Dedifferentiated amniotic fluid mesenchymal stem cell (primary cell): ENCODE results near the gene SERPINB1.
"Not testable (repeated sequence)": the region's sequence is repeated elsewhere in the genome, so short reads cannot be mapped to it uniquely, and the experiment has no call there.

ENCODE experiments used
- DNase-seq: peaks from one replicate; pipeline ENCODE4 v3.0.0-alpha.2; 2016; ENCODE audit errors: extremely low spot score

The SERPINB1 gene

DNA sequence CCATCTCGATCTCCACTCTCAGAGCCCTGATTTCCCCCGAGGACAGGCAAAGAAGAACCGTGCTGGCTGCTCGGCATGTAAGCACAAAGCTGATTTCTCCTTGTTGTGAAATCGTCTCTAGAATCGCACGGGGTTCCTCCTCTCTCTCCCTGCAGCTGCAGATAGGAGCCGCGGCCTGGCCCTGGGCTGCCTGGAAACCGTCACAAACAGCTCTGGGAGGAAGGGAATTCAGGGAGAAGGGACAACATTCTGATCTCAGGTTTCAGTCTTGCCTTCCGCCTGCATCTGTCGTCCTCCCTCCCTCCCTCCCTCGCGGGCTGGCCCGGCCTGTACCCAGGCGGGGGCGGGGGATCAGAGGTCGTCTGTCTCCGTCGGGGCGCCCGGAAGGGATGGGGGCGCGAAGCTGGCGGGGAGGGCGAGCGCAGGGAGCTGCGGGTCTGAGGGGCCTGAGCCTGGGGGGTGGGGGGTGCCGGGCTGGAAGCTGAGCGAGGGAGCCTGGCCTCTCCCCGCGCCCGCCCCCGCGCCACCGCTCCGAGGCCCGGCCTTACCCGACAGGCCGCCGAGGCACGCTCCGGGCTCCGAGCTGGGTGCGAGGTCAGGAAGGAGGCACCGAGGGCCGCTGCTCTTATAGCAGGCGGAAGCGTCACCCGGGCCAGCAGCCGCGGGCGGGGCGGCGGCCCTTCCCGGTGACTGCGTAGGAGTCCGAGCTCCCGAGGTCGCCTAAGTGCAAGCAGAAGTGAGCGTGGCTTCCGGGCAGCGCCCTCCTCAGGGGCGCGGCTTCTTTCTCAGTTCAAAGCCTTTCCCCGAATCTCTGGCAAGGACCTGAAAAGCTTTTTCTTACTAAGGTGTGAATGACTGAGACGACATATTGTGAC lies at the start of gene SERPINB1:
Gene SERPINB1, minus strand, starts transcription at position 600 of the 875 bp plus-strand sequence. CDS start 1,277 bp downstream, outside the sequence.
- DNase-seq: peak; percentile 96

DNA sequence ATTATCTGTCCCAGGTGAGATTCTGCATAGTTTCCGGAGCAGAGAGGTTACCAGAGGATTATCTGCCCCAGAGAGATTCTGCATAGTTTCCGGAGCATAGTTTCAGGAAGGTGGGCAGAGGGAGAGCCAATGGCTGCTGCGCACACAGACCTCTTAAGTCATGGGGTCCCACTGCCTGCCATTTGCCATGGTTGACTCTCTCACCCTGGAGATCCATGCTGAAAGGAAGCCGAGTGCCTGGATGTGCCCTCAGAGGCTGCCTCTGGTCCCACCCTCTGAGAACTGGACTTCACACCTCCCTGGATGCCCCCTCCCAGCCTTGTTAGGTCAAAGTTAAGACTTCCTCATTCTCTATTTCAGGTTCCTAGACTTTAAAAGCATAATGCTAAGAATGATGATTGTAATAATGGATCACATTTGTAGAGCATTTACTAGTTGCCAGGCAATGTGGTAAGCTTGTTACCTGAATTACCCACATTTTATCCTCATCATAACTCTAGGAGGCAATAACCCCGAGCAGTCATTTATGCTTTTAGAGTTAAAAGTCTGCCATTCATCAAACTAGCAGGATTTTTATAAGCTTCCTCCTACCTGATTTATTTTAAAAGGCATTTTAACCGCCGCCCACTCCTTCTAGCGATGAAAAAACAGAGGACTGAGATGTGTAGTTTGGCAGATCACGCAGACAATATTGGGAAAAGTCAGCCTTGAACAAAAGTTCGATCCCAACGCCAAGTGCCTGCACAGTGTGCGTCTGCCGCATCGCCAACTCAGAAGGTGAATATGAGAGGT lies 49.5 kb upstream of the SERPINB1 start:
- no peak for DNase-seq

DNA sequence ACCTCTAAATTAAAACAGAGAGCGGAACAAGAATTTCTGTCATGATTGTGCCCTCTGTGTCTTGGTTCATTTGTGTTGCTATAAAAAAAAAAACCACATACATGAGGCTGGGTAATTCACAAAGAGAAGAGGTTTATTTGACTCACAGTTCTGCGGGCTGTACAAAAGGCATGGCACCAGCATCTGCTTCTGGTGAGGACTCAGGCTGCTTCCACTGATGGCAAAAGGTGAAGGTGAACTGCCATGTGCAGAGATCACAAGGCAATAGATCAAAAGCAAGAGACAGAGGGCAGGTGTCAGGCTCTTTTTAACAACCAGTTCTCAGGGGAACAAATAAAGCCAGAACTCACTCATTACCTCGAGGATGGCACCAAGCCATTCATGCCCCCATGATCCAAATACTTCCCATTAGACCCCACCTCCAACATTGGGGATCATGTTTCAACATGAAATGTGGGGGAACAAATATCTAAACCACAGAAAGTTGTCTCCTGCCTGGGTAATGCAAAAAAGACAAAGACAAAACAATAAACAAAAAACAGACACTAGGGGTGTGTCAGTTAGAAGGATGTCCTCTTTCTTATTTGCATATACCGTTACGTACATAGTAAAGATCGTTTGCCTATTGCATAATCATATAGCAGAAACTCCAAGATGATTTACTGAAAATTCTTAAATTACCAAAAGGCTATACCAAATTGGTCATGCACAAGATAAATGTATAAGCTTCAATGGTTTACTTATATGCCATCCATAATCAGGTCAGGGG lies 44.5 kb upstream of the SERPINB1 start:
- no peak for DNase-seq

DNA sequence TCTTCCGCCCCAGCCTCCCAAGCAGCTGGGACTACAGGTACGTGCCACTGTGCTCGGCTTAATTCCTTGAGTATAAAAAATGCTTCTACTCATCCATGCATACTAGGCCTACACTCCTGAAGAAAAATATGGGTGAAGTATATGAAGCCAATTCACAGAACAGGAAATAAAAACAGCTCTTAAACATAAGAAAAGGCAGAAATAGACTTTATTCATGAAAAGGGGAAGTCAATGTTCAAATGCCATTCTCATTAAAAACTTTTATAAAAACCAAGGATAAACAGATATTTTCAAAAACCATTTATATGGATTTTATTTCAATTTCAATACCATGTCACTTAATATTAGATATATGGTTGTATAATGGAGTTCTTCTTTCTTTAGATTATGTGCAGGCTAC lies 43.1 kb upstream of the SERPINB1 start:
- DNase-seq: no peak

DNA sequence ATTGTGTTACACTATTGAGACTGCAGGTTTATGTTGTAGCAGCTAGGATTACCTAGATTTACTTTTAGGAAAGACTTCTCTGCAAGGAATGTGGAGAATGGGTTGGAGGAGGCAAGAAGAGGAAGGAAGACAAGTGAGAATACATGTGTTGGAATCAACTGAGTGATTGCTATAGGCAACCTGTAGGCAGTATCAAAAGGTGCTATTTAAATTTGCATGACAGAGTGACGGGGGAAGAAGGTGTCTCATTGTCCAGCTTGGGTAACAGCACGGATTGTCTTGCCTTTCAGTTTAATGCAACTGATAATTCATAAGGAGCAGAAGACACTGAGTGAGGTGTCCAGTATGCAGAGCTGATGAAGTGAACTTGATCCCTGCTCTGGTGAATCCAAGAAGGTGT lies 42.0 kb upstream of the SERPINB1 start:
- DNase-seq: no peak

DNA sequence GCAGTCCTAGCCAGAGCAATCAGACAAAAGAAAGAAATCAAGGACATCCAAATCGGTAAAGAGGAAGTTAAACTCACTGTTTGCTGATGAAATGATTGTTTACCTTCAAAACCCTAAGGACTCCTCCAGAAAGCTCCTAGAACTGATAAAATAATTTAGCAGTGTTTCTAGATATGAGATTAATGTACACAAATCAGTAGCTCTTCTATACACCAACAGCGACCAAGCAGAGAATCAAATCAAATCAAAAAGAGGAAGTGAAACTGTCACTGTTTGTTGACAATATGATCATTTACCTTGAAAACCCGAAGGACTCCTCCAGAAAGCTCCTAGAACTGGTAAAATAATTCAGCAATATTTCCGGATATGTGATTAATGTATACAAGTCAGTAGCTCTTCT lies 39.8 kb upstream of the SERPINB1 start:
- DNase-seq: no peak

DNA sequence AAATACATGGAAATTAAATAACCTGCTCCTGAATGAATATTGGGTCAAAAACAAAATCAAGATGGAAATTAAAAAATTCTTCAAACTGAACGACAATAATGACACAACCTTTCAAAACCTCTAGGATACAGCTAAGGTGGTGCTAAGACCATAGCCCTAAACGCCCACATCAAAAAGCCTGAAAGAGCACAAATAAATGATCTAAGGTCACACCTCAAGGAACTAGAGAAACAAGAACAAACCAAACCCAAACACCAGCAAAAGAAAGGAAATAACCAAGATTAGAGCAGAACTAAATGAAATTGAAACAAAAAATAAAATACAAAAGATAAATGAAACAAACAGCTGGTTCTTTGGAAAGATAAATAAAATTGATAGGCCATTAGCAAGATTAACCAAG lies 38.5 kb upstream of the SERPINB1 start:
- DNase-seq: not testable (repeated sequence)

DNA sequence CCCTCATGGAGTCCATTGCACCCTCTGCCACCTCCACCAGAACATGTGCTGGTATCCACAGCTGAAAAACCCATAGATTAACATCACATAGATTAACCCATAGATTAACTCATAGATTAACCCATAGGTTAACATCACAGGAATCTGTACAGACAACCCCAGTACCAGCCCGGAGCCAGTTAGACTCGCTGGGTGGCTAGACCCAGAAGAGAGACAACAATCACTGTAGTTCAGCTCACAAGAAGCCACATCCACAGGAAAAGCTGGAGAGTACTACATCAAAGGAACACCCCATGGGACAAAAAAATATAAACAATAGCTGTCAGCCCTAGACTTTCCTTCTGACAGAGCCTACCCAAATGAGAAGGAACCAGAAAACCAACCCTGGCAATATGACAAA lies 36.3 kb upstream of the SERPINB1 start:
- no peak for DNase-seq

DNA sequence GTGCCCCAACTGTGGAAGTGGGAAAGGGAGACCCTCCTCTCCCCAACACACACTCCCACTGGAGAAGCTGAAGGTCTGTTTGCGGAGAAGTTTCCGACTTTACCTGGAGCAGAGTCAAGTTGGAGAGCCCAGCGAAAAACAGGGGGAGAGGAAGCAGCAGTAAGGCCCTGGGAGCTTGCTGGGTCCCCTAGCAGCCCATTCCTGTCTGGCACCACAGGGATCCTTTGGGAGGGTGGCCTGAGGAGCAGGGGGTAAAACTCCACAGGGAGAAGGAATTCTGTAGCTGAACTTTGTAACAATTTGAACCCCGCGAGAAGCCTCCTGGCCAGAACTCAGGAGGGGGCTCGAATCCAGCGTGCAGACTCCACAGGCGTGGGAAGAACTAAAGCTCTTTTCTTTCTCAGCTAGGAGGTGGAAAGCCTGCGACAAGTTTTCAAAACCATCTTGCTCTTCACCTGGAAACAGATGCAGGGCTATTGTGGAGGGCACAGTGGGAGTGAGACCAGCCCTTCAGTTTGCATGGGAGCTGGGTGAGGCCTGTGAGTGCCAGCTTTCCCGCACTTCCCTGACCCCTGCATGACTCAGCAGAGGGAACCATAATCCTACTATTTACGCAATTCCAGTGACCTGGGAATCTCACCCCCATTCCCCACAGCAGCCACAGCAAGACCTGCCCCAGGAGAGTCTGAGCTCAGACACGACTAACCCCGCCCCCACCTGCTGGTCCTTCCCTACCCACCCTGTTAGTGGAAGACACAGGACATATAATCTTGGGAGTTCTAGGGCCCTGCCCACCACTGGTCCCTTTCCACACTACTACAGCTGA lies 35.6 kb upstream of the SERPINB1 start:
- no peak for DNase-seq

DNA sequence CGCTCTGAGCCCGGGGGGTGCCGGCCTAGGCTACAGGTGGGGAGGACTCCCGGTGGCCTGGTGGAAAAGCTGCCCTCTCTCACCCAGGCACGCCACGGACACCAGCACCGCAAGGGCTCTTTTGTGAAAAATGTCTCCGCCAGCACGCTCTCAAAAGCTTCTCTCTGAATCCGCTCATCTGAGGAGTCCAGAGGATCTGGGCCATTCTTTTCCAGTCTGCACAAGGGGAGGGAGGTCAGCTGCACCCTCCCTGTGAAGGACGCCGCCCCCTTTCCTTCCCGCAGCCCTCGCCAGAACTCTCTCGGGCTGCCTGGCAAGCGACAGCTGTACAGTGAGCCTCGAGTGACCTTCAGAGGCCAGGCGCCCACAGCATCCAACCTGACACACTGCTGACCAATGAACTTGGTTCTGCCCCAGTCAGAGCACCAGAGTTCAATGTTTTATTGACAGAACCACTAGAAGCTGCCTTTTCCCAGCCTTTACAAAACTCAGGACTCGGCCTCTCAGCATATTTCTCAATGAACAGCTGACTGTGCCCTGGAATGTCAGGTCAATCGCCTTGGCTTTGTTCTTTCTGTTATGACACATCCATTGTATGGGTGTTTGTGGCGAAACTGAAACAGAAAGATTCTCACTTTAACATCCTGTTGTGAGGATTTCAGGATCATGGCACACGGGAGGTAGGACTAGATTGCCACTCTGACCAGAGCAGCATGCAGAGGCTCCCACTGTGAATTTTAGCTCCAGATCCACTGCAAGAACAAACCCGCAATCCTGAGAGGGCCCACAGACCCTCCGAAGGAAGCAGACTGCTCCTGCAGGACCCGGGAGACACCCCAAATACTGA lies 34.8 kb upstream of the SERPINB1 start:
- peak; percentile 27 for DNase-seq

DNA sequence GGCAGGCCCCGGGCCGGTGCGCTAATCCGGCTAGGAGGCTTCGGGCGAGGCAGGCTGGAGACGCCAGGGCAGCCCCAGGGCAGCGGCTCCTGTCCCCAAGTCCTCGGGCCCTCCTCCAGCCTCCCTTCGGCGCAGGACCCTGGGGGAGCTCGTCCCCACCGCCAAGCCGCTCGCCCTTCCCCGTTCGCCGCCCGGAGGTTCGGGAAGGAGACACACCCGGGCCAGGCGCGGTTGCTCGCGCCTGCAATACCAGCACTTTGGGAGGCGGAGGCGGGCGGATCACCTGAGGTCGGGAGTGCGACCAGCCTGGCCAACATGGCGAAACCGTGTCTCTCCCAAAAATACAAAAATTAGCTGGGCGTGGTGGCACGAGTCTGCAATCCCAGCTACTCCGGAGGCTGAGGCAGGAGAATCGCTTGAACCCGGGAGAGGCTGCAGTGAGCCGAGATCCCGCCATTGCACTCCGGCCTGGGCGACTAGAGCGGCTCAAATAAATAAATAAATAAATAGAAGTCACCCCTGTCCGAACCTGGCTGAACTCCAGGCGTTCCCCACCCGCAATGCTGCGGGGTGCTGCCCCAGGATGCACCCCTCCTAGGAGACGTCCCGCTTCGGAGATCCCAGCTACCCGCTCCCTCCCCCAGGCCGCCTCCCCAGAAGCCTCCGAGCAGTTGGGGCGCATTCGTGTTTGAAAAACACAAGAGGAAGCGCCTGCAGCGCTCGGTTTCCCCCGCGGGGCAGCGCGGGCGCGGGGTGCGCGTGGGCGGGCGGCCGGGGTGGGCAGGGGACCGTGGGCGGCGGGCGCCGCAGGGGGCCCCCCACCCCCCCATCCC lies 33.9 kb upstream of the SERPINB1 start:
- DNase-seq: no peak

DNA sequence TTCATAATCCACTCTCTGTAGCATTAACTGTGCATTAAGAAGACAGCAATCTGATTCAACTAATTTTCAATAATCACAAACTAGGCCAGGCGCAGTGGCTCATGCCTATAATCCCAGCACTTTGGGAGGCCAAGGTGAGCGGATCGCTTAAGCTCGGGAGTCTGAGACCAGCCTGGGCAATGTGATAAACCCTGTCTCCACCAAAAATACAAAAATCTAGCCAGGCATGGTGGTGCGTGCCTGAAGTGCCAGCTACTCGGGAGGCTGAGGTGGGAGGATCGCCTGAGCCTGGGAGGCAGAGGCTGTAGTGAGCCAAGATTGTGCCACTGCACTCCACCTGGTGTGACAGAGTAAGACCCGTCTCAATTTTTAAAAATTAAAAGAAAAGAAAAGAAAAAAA lies 32.0 kb upstream of the SERPINB1 start:
- no peak for DNase-seq

DNA sequence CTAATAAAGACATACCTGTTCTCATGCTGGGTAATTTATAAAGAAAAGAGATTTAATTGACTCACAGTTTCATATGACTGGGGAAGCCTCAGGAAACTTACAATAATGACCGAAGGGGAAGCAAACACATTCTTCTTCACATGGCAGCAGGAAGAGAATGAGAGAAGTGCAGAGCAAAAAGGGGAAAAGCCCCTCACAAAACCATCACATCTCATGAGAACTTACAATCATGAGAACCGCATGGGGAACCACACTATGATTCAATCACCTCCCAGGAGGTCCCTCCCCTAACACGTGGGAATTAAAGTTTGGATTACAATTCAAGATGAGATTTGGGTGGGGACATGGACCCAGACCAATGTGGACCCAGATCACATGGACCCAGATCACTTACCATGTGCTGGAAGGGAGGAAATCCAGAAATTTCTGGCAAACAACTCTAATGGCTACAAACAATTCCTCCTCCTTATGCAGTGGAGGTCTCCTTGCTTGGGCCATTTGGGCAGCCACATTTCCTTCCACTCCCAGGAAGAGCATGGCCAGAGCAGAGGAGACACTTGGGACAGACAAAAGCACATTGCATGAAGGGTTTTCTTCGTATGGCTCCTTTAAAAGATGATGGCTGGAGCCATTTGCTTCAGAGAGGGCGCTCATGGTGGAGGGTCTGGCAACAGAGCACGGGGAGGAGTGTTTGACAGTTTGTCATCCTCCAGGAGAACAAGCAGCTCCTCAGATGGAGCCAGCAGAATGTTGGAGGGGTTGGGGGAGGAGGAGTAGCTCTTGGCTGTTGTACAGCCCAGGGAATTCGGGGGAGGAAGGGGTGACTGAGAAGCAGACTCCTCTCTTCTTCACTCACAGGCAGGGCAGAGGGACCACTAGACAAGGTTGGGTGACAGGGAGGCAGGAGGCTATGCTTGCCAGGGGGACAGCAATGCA lies 31.0 kb upstream of the SERPINB1 start:
- DNase-seq: no peak

DNA sequence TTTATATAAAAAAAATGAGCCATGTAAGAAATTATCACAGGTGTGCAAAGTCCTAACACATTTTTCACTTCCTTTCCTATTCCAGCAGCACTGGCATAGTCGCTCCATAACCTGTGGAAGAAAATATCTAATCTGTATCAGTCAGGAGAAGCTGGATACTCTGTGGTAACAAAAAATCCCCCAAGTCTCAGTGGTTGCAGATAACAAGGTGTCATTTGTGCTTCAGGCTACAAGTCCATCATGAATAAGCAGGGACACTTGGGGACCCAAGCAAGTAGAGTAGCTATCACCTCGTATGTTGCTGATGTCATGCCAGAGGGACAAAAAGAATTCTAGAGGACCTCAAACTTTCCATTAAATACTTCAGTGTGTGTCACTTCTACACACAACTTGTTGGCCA lies 30.3 kb upstream of the SERPINB1 start:
- DNase-seq: no peak

DNA sequence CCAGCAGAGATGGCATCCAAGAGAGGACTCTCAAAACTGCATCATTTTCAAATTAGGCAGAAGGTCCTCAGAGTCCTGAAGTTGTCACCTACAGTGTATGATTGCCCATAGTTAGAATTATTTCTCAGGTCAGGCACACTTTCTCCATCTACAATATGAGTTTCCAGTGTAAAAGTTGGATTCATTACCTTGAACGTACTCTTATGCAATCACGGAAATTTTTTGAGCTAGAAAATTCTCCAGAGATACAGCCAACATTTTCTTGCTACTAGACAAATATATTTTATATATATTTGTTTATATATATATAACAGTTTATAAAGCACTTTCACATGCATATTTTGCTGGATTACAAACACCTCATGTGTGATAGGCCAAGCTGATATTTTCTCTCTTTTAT lies 29.4 kb upstream of the SERPINB1 start:
- DNase-seq: no peak

DNA sequence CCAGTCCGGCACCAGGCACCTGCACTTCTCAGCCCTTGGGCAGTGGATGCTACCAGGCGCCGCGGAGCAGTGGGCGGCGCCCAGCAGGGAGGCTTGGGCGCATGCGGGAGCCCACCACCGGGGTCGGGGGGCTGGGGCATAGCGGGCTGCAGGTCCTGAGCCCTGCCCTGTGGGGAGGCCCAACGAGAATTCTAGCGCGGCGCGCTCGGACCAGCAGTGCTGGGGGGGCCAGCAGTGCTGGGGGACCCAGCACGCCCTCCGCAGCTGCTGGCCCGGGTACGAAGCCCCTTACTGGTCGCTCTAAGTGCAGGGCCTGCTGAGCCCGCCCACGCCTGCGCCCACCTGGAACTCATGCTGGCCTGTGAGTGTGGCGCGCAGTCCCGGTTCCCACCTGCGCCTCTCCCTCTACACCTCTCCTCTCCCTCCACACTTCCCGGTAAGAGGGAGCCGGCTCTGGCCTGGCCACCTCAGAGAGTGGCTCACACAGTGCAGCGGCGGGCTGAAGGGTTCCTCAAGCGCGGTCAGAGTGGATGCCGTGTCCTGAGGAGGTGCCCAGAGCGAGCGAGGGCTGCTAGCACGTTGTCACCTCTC lies 28.5 kb upstream of the SERPINB1 start:
- DNase-seq: no peak

DNA sequence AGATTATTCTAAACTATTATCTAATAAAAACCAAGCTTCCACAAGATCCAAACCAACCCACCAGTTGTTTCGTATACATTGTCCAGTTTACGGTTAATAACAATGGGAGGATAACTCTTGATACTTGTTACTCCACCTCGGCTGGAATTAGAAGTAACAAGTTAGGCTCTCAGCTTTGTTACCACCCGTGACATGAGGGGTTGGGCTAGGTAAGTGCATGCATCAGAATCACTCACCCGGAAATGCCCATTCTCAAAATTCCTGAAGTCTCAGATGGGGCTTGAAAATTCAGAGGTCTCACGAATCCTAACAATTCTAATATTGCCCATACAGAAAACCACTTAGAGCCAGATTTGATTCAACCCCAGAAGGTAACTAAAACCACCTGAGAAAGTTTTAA lies 27.0 kb upstream of the SERPINB1 start:
- DNase-seq: no peak
